Measurements from ENCODE around the gene CLHC1. TPM values are rescaled to one million over a fixed set of nuclear protein-coding genes. Genes with fewer than 3 reads are reported as not detected.
A peak's percentile ranks its signal among the peaks of the same experiment; 100 is the strongest.

CLHC1 gene
- polyA plus RNA-seq, 4 donors = 3.2 to 16.2 (median 3.5) TPM

- no peak for FAIRE-seq
- Histone ChIP-seq H3K4me1 (ENCODE audit: control insufficient read depth in 3 of 3, insufficient read depth in 2 of 3, low read depth in 1 of 3, low read length in 2 of 3) (peaks cover 3 to 43% (median 15%) of the 10 kb centered on the region in 3 donors), H3K27me3 (ENCODE audit: control insufficient read depth in 3 of 3, insufficient read depth in 3 of 3, low read length in 3 of 3) (no peaks in the 10 kb centered on the region), H3K9me3 (ENCODE audit: control insufficient read depth in 2 of 2, insufficient read depth in 1 of 2, low read depth in 1 of 2, low read length in 1 of 2) (no peaks in the 10 kb centered on the region), H3K4me3 (ENCODE audit: low read depth in 1 of 3, low read length in 3 of 3) (no peak overlapping the region), H3K27ac (ENCODE audit: low read depth in 1 of 3, low read length in 2 of 3) (no peak overlapping the region), H3K36me3 (ENCODE audit: control insufficient read depth in 3 of 3, insufficient read depth in 2 of 3, low read depth in 1 of 3, low read length in 3 of 3) (no peaks in the 10 kb centered on the region)
- no peak for DNase-seq
- WGBS, 3 donors = 86 to 87% (median 86%) methylated on average over 11 of the region's 11 CpGs
Observed at GRCh38 chr2:55162284-55163006, 69.6 kb downstream of the CLHC1 start.

GRCh38 chr2:55161295-55162210, 70.5 kb downstream of the CLHC1 start:
- H3K27me3 ChIP-seq (ENCODE audit: control insufficient read depth in 3 of 3, insufficient read depth in 3 of 3, low read length in 3 of 3) = no peaks in the 10 kb centered on the region
- peak overlapping the region in 1 of 3 donors; percentile 11 for H3K27ac ChIP-seq (ENCODE audit: low read depth in 1 of 3, low read length in 2 of 3)
- no peaks in the 10 kb centered on the region for H3K9me3 ChIP-seq (ENCODE audit: control insufficient read depth in 2 of 2, insufficient read depth in 1 of 2, low read depth in 1 of 2, low read length in 1 of 2)
- 80 to 83% (median 82%) methylated on average over 10 of the region's 10 CpGs for WGBS, 3 donors
- FAIRE-seq (no peak), DNase-seq (no peak)
- H3K36me3 ChIP-seq (ENCODE audit: control insufficient read depth in 3 of 3, insufficient read depth in 2 of 3, low read depth in 1 of 3, low read length in 3 of 3) = no peaks in the 10 kb centered on the region
- H3K4me3 ChIP-seq (ENCODE audit: low read depth in 1 of 3, low read length in 3 of 3) = no peak overlapping the region
- peaks cover 4 to 50% (median 17%) of the 10 kb centered on the region in 3 donors for H3K4me1 ChIP-seq (ENCODE audit: control insufficient read depth in 3 of 3, insufficient read depth in 2 of 3, low read depth in 1 of 3, low read length in 2 of 3)

GRCh38 chr2:55160422-55160821, 71.7 kb downstream of the CLHC1 start:
- peaks cover 4 to 54% (median 17%) of the 10 kb centered on the region in 3 donors for H3K4me1 ChIP-seq (ENCODE audit: control insufficient read depth in 3 of 3, insufficient read depth in 2 of 3, low read depth in 1 of 3, low read length in 2 of 3)
- 28 to 68% (median 31%) methylated on average over 2 of the region's 2 CpGs for WGBS, 3 donors

GRCh38 chr2:55159752-55160151, 72.3 kb downstream of the CLHC1 start:
- FAIRE-seq (no peak), DNase-seq (no peak)
- no peaks in the 10 kb centered on the region for H3K27me3 ChIP-seq (ENCODE audit: control insufficient read depth in 3 of 3, insufficient read depth in 3 of 3, low read length in 3 of 3)
- 78 to 90% (median 88%) methylated on average over 2 of the region's 2 CpGs for WGBS, 3 donors
- peaks cover 4 to 60% (median 17%) of the 10 kb centered on the region in 3 donors for H3K4me1 ChIP-seq (ENCODE audit: control insufficient read depth in 3 of 3, insufficient read depth in 2 of 3, low read depth in 1 of 3, low read length in 2 of 3)
- no peak overlapping the region for H3K27ac ChIP-seq (ENCODE audit: low read depth in 1 of 3, low read length in 2 of 3)
- H3K36me3 ChIP-seq (ENCODE audit: control insufficient read depth in 3 of 3, insufficient read depth in 2 of 3, low read depth in 1 of 3, low read length in 3 of 3) = no peaks in the 10 kb centered on the region
- H3K4me3 ChIP-seq (ENCODE audit: low read depth in 1 of 3, low read length in 3 of 3) = no peak overlapping the region
- H3K9me3 ChIP-seq (ENCODE audit: control insufficient read depth in 2 of 2, insufficient read depth in 1 of 2, low read depth in 1 of 2, low read length in 1 of 2) = no peaks in the 10 kb centered on the region

More at GRCh38 chr2:55160422-55160821, 71.7 kb downstream of the CLHC1 start:
- FAIRE-seq (no peak), DNase-seq (peak in 1 of 2 donors; percentile 53)
- Histone ChIP-seq H3K27me3 (ENCODE audit: control insufficient read depth in 3 of 3, insufficient read depth in 3 of 3, low read length in 3 of 3) (no peaks in the 10 kb centered on the region), H3K36me3 (ENCODE audit: control insufficient read depth in 3 of 3, insufficient read depth in 2 of 3, low read depth in 1 of 3, low read length in 3 of 3) (no peaks in the 10 kb centered on the region), H3K4me3 (ENCODE audit: low read depth in 1 of 3, low read length in 3 of 3) (no peak overlapping the region), H3K27ac (ENCODE audit: low read depth in 1 of 3, low read length in 2 of 3) (no peak overlapping the region), H3K9me3 (ENCODE audit: control insufficient read depth in 2 of 2, insufficient read depth in 1 of 2, low read depth in 1 of 2, low read length in 1 of 2) (no peaks in the 10 kb centered on the region)

GRCh38 chr2:55159037-55159651, 72.9 kb downstream of the CLHC1 start:
- Histone ChIP-seq H3K4me3 (ENCODE audit: low read depth in 1 of 3, low read length in 3 of 3) (no peak overlapping the region), H3K4me1 (ENCODE audit: control insufficient read depth in 3 of 3, insufficient read depth in 2 of 3, low read depth in 1 of 3, low read length in 2 of 3) (peaks cover 3 to 60% (median 20%) of the 10 kb centered on the region in 3 donors), H3K27me3 (ENCODE audit: control insufficient read depth in 3 of 3, insufficient read depth in 3 of 3, low read length in 3 of 3) (no peaks in the 10 kb centered on the region), H3K36me3 (ENCODE audit: control insufficient read depth in 3 of 3, insufficient read depth in 2 of 3, low read depth in 1 of 3, low read length in 3 of 3) (no peaks in the 10 kb centered on the region), H3K9me3 (ENCODE audit: control insufficient read depth in 2 of 2, insufficient read depth in 1 of 2, low read depth in 1 of 2, low read length in 1 of 2) (no peaks in the 10 kb centered on the region), H3K27ac (ENCODE audit: low read depth in 1 of 3, low read length in 2 of 3) (peak overlapping the region in 2 of 3 donors; percentile 10 to 77)
- 37 to 39% (median 38%) methylated on average over 4 of the region's 4 CpGs for WGBS, 3 donors
- peak; percentile 52 to 67 for DNase-seq
- no peak for FAIRE-seq

- no peak for FAIRE-seq
- peak in 1 of 2 donors; percentile 61 for DNase-seq
- WGBS, 3 donors = 62 to 75% (median 69%) methylated on average over 10 of the region's 10 CpGs
- no peaks in the 10 kb centered on the region for H3K36me3 ChIP-seq (ENCODE audit: control insufficient read depth in 3 of 3, insufficient read depth in 2 of 3, low read depth in 1 of 3, low read length in 3 of 3)
- no peaks in the 10 kb centered on the region for H3K9me3 ChIP-seq (ENCODE audit: control insufficient read depth in 2 of 2, insufficient read depth in 1 of 2, low read depth in 1 of 2, low read length in 1 of 2)
- H3K27ac ChIP-seq (ENCODE audit: low read depth in 1 of 3, low read length in 2 of 3) = peak overlapping the region in 1 of 3 donors; percentile 55
- H3K27me3 ChIP-seq (ENCODE audit: control insufficient read depth in 3 of 3, insufficient read depth in 3 of 3, low read length in 3 of 3) = no peaks in the 10 kb centered on the region
- H3K4me1 ChIP-seq (ENCODE audit: control insufficient read depth in 3 of 3, insufficient read depth in 2 of 3, low read depth in 1 of 3, low read length in 2 of 3) = peaks cover 7 to 60% (median 21%) of the 10 kb centered on the region in 3 donors
- no peak overlapping the region for H3K4me3 ChIP-seq (ENCODE audit: low read depth in 1 of 3, low read length in 3 of 3)
Observed at GRCh38 chr2:55158111-55158814, 73.8 kb downstream of the CLHC1 start.

- no peak for FAIRE-seq
- WGBS, 3 donors = 29 to 52% (median 30%) methylated on average over 2 of the region's 2 CpGs
- no peak overlapping the region for H3K4me3 ChIP-seq (ENCODE audit: low read depth in 1 of 3, low read length in 3 of 3)
- no peak for DNase-seq
- no peaks in the 10 kb centered on the region for H3K36me3 ChIP-seq (ENCODE audit: control insufficient read depth in 3 of 3, insufficient read depth in 2 of 3, low read depth in 1 of 3, low read length in 3 of 3)
- no peaks in the 10 kb centered on the region for H3K27me3 ChIP-seq (ENCODE audit: control insufficient read depth in 3 of 3, insufficient read depth in 3 of 3, low read length in 3 of 3)
- no peaks in the 10 kb centered on the region for H3K9me3 ChIP-seq (ENCODE audit: control insufficient read depth in 2 of 2, insufficient read depth in 1 of 2, low read depth in 1 of 2, low read length in 1 of 2)
- H3K27ac ChIP-seq (ENCODE audit: low read depth in 1 of 3, low read length in 2 of 3) = no peak overlapping the region
- peaks cover 7 to 67% (median 21%) of the 10 kb centered on the region in 3 donors for H3K4me1 ChIP-seq (ENCODE audit: control insufficient read depth in 3 of 3, insufficient read depth in 2 of 3, low read depth in 1 of 3, low read length in 2 of 3)
Observed at GRCh38 chr2:55157474-55157884, 74.6 kb downstream of the CLHC1 start.
